HCT116 (cell line): Measurements from ENCODE around the gene ROBO1. TPM values are rescaled to one million over a fixed set of nuclear protein-coding genes. Genes with fewer than 3 reads are reported as not detected.

Source experiments
- ATAC-seq: fragments of 200-7000 bp; cut with Tn5 transposase; 2 replicates; pipeline ENCODE4 v1.9.1; 2020; ENCODE audit warnings: mild to moderate bottlenecking, moderate library complexity
- BruUV-seq: library from RNA; stranded (reverse); fragments of 400-500 nt; replicated peaks from 2 replicates; lab custom pipeline; 2021; lab: Mats Ljungman, UMichigan
- CTCF ChIA-PET: fragments of 300-600 bp; sonication (Branson Sonifier 250); formaldehyde crosslinking; loops from one replicate; lab custom pipeline; 2021; ENCODE audit warnings: antibody characterized with exemption; lab: Charles Lee
- POLR2A ChIA-PET: fragments of 300-600, 350-600 bp; sonication (Branson Sonifier 250); formaldehyde crosslinking; loops from one replicate; lab custom pipeline; 2021; ENCODE audit warnings: antibody characterized with exemption; lab: Charles Lee
- RAD21 ChIA-PET, 2 experiments: fragments of 300-600 bp; sonication (Branson Sonifier 250); formaldehyde crosslinking; loops; one replicate each; lab custom pipeline; 2023; ENCODE audit warnings: low total read pairs in 2 of 2; ENCODE audit not compliant: uncharacterized antibody in 2 of 2, unreplicated experiment in 2 of 2, low non-redundant PET in 1 of 2; lab: Charles Lee
- DNase-seq: peaks from one replicate; pipeline ENCODE4 v3.0.0-alpha.2; 2010; ENCODE audit warnings: low read depth, low spot score
- H2AFZ ChIP-seq: fragments of 200-600 bp; shearing (Covaris generic), sonication (generic); 2 replicates; pipeline ENCODE4 v1.6.1; 2017; ENCODE audit warnings: low read depth, mixed run types, mixed read lengths, antibody characterized with exemption, low read length; ENCODE audit not compliant: poor library complexity, severe bottlenecking
- H3K27ac ChIP-seq: 2 replicates; pipeline ENCODE4 v1.5.1; 2012; ENCODE audit warnings: low read depth, low read length
- H3K27me3 ChIP-seq: fragments of 200-600 bp; sonication (generic); 2 replicates; pipeline ENCODE4 v1.6.1; 2016; ENCODE audit warnings: mixed run types, low read length, mixed read lengths; ENCODE audit not compliant: insufficient read depth
- H3K36me3 ChIP-seq, 2 experiments: fragments of 200-500 bp in 1 of 2; fragments of 200-600 bp in 1 of 2; sonication (Bioruptor generic) in 1 of 2; sonication (generic) in 1 of 2; 2 replicates each; pipeline versions ENCODE4 v1.5.1 to v1.6.1; 2014 to 2016; ENCODE audit warnings: low read length in 2 of 2, inconsistent platforms in 1 of 2, mixed read lengths in 1 of 2, mixed run types in 1 of 2; ENCODE audit not compliant: insufficient read depth in 2 of 2, control insufficient read depth in 1 of 2
- H3K4me1 ChIP-seq, 2 experiments: fragments of 200-600 bp in 1 of 2; sonication (generic) in 1 of 2; 2 replicates each; pipeline versions ENCODE4 v1.5.1 to v1.6.1; 2012 to 2017; ENCODE audit warnings: low read length in 2 of 2, inconsistent platforms in 1 of 2, mild to moderate bottlenecking in 1 of 2, mixed read lengths in 1 of 2, mixed run types in 1 of 2, moderate library complexity in 1 of 2; ENCODE audit not compliant: insufficient read depth in 2 of 2, control insufficient read depth in 1 of 2
- H3K4me2 ChIP-seq: fragments of 200-600 bp; sonication (generic); 2 replicates; pipeline ENCODE4 v1.6.1; 2017; ENCODE audit warnings: mixed run types, low read length, mixed read lengths
- H3K4me3 ChIP-seq, 2 experiments: fragments of 200-600 bp in 1 of 2; sonication (generic) in 1 of 2; replicated peaks in 1 of 2; 2 replicates each; pipeline ENCODE4 v1.5.1; 2011 to 2016; ENCODE audit warnings: low read length in 2 of 2, control low read depth in 1 of 2, low read depth in 1 of 2, mild to moderate bottlenecking in 1 of 2, mixed read lengths in 1 of 2, mixed run types in 1 of 2
- H3K79me2 ChIP-seq: fragments of 200-600 bp; sonication (generic); 2 replicates; pipeline ENCODE4 v1.6.1; 2017; ENCODE audit warnings: mild to moderate bottlenecking, mixed run types, low read length, moderate library complexity, mixed read lengths; ENCODE audit not compliant: insufficient read depth
- H3K9ac ChIP-seq: fragments of 200-600 bp; sonication (generic); 2 replicates; pipeline ENCODE4 v1.6.1; 2016; ENCODE audit warnings: low read length, mixed read lengths
- H3K9me2 ChIP-seq: fragments of 200-600 bp; sonication (generic), shearing (Covaris generic); 2 replicates; pipeline ENCODE4 v1.6.1; 2017; ENCODE audit warnings: mixed run types, mild to moderate bottlenecking, moderate library complexity; ENCODE audit not compliant: insufficient read depth
- H3K9me3 ChIP-seq, 2 experiments: fragments of 200-500 bp in 1 of 2; fragments of 200-600 bp in 1 of 2; sonication (Bioruptor generic) in 1 of 2; sonication (generic) in 1 of 2; 2 replicates each; pipeline ENCODE4 v1.6.1; 2014 to 2017; ENCODE audit warnings: low read length in 2 of 2, mixed read lengths in 2 of 2, inconsistent platforms in 1 of 2, low read depth in 1 of 2, mild to moderate bottlenecking in 1 of 2, mixed run types in 1 of 2, moderate library complexity in 1 of 2; ENCODE audit not compliant: control insufficient read depth in 1 of 2, insufficient read depth in 1 of 2
- H4K20me1 ChIP-seq: fragments of 200-600 bp; sonication (generic), shearing (Covaris generic); 2 replicates; pipeline ENCODE4 v1.6.1; 2017; ENCODE audit warnings: mixed run types, mild to moderate bottlenecking, moderate library complexity; ENCODE audit not compliant: insufficient read depth
- CBX3 ChIP-seq: IDR thresholded peaks from 2 replicates; pipeline ENCODE4 v1.6.1; 2012; ENCODE audit warnings: low read depth
- CTCF ChIP-seq, 3 experiments: fragments of 200-600 bp in 1 of 3; sonication (generic) in 1 of 3; IDR thresholded peaks in 2 of 3; conservative IDR thresholded peaks in 1 of 3; 2 replicates each; pipeline ENCODE4 v1.5.1; 2012 to 2017; ENCODE audit warnings: low read depth in 2 of 3, low read length in 2 of 3, antibody characterized with exemption in 1 of 3, borderline replicate concordance in 1 of 3, control low read depth in 1 of 3, mild to moderate bottlenecking in 1 of 3, mixed read lengths in 1 of 3, mixed run types in 1 of 3, moderate library complexity in 1 of 3; ENCODE audit not compliant: insufficient read depth in 1 of 3
- EGR1 ChIP-seq: IDR thresholded peaks from 2 replicates; pipeline ENCODE4 v1.6.1; 2012; ENCODE audit warnings: low read depth
- JUND ChIP-seq: IDR thresholded peaks from 2 replicates; pipeline ENCODE4 v1.6.1; 2012
- POLR2A ChIP-seq: IDR thresholded peaks from 2 replicates; pipeline ENCODE4 v1.7.0; 2011; ENCODE audit warnings: borderline replicate concordance; ENCODE audit not compliant: insufficient read depth, insufficient read length; ENCODE audit errors: extremely low read depth
- POLR2AphosphoS5 ChIP-seq: IDR thresholded peaks from 2 replicates; pipeline ENCODE4 v1.6.1; 2011; ENCODE audit warnings: mild to moderate bottlenecking, low read depth, low read length, moderate library complexity
- RAD21 ChIP-seq: IDR thresholded peaks from 2 replicates; pipeline ENCODE4 v1.6.1; 2012; ENCODE audit warnings: low read depth, mild to moderate bottlenecking
- SRF ChIP-seq: IDR thresholded peaks from 2 replicates; pipeline ENCODE4 v1.6.1; 2012; ENCODE audit warnings: low read depth
- TCF7L2 ChIP-seq: IDR thresholded peaks from 2 replicates; pipeline ENCODE4 v1.7.0; 2011; ENCODE audit warnings: borderline replicate concordance, inconsistent platforms; ENCODE audit not compliant: insufficient read depth, insufficient read length; ENCODE audit errors: extremely low read depth
- YY1 ChIP-seq: IDR thresholded peaks from 2 replicates; pipeline ENCODE4 v1.6.1; 2011; ENCODE audit warnings: low read length, low read depth, moderate library complexity, mild to moderate bottlenecking; ENCODE audit not compliant: insufficient replicate concordance; ENCODE audit errors: extremely low read depth
- ZBTB33 ChIP-seq: IDR thresholded peaks from 2 replicates; pipeline ENCODE4 v1.6.1; 2011; ENCODE audit warnings: mild to moderate bottlenecking, low read length, moderate library complexity; ENCODE audit not compliant: insufficient replicate concordance; ENCODE audit errors: extremely low read depth
- ZFX ChIP-seq: fragments of 450-650 bp; IDR thresholded peaks from 2 replicates; pipeline ENCODE4 v1.6.1; 2017
- intact Hi-C: fragments of 100-400 bp; cut with micrococcal nuclease; formaldehyde crosslinking; loops from 2 replicates; pipeline ENCODE4 v1.10.0; 2022
- total RNA-seq: library from RNA; stranded (reverse); gene quantifications from one replicate; pipeline ENCODE4 v1.2.1, GENCODE V29; 2021; ENCODE audit not compliant: unreplicated experiment
- TF ChIP-seq, protein P1 (sequence below): IDR thresholded peaks from 2 replicates; pipeline ENCODE4 v1.6.1; 2012

ROBO1 gene
- total RNA-seq, 1 experiment from 2014 or later: 0.27 TPM

DNA sequence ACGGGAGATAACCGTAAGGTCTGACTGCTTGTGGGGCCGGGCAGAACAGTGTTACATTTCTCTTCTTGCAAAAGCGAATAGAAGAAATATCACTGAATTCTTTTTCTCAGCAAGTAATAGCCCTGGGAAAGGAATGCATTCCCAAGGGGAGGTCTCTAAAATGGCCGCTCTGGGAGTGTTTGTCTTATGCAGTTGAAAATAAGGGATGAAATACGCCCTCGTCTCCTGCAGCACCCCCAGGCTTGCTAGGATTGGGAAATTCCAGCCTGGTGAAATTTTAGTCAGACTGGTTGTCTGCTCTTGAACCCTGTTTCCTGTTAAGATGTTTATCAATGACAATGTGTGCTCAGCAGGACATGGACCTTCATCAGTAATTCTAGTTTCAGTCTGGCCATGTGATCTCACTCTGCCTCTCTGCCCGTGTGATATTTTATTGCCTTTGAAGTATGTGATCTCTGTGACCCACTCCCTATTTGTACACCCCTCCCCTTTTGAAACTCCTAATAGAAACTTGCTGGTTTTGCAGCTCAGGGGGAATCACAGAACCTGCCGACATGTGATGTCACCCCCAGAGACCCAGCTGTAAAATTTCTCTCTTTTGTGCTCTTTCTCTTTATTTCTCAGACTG lies 715.6 kb downstream of the ROBO1 start:
- Histone ChIP-seq H3K4me2 (no peak overlapping the region), H3K27ac (no peak overlapping the region), H3K4me3 (no peak overlapping the region), H2AFZ (no peak overlapping the region), H3K9ac (no peak overlapping the region), H3K9me2 (no peaks in the 10 kb centered on the region), H3K9me3 (peaks cover 10 to 17% of the 10 kb centered on the region in 2 experiments; a peak in 2 of 4 replicates), H4K20me1 (no peaks in the 10 kb centered on the region), H3K79me2 (no peaks in the 10 kb centered on the region), H3K36me3 (no peaks in the 10 kb centered on the region), H3K27me3 (no peaks in the 10 kb centered on the region), H3K4me1 (no peaks in the 10 kb centered on the region)
- CTCF ChIA-PET: no interaction called here
- ATAC-seq (no peak), DNase-seq (no peak)
- TF ChIP-seq POLR2A (no peak), EGR1 (no peak)
- intact Hi-C loops: no loop called here
- BruUV-seq: no TSS peak
- POLR2A ChIA-PET: no interaction called here
- RAD21 ChIA-PET: no interaction called here

- Histone ChIP-seq H3K9ac (no peak overlapping the region), H3K27me3 (no peaks in the 10 kb centered on the region)
- TF ChIP-seq, protein P1, sequence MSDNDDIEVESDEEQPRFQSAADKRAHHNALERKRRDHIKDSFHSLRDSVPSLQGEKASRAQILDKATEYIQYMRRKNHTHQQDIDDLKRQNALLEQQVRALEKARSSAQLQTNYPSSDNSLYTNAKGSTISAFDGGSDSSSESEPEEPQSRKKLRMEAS: no peak
- TF ChIP-seq ZFX: no peak
- no peak for TF ChIP-seq YY1
- no peak for TF ChIP-seq CTCF (IDR thresholded peaks at IDR 0.05 in 2 of 3, conservative IDR thresholded peaks at IDR 0.05 in 1 of 3; ENCODE audit: borderline replicate concordance in 1 of 3, insufficient read depth in 1 of 3, low read depth in 2 of 3, low read length in 2 of 3)
- no peak for TF ChIP-seq EGR1
- no peak for TF ChIP-seq CBX3
- TF ChIP-seq POLR2A: no peak
- TF ChIP-seq ZBTB33: no peak
- no peak for TF ChIP-seq SRF
- no peak for TF ChIP-seq RAD21
- no peak for TF ChIP-seq JUND
- TF ChIP-seq POLR2AphosphoS5: no peak
- no peak for TF ChIP-seq TCF7L2
- TF ChIP-seq, all 23 proteins: peak for 0
- H3K79me2 ChIP-seq: no peaks in the 10 kb centered on the region
- no peaks in the 10 kb centered on the region for H3K36me3 ChIP-seq
- H4K20me1 ChIP-seq: no peaks in the 10 kb centered on the region
- no peaks in the 10 kb centered on the region for H3K9me2 ChIP-seq
- RAD21 ChIA-PET: no interaction called here
- H2AFZ ChIP-seq: no peak overlapping the region
- no peak overlapping the region for H3K4me2 ChIP-seq
- H3K4me3 ChIP-seq: no peak overlapping the region
- POLR2A ChIA-PET: no interaction called here
- no TSS peak for BruUV-seq
- intact Hi-C loops: no loop called here
- ATAC-seq (no peak), DNase-seq (no peak)
- H3K9me3 ChIP-seq: peaks cover 5 to 19% of the 10 kb centered on the region in 2 experiments; a peak in 3 of 4 replicates
- no peaks in the 10 kb centered on the region for H3K4me1 ChIP-seq
- H3K27ac ChIP-seq: no peak overlapping the region
- CTCF ChIA-PET: no interaction called here
These were observed 720.2 kb downstream of the ROBO1 start for GRCh38 chr3:79047581-79047980.
